HepG2 (cell line): ENCODE results near the gene SECTM1. TPM values are rescaled to one million over a fixed set of nuclear protein-coding genes. Genes with fewer than 3 reads are reported as not detected.

Source experiments
- AGO2 ChIP-seq: fragments of 200-400 bp; formaldehyde crosslinking; optimal IDR thresholded peaks from 2 replicates; pipeline ENCODE3; 2017; ENCODE audit warnings: mild to moderate bottlenecking, low read depth, low read length, moderate library complexity
- ATRX ChIP-seq: sonication (generic); formaldehyde crosslinking; IDR thresholded peaks from 2 replicates; pipeline ENCODE4 v1.4.0; 2020; ENCODE audit warnings: missing genetic modification reagents, borderline replicate concordance
- FUBP1 ChIP-seq: sonication (generic); formaldehyde crosslinking; IDR thresholded peaks from 2 replicates; pipeline ENCODE4 v1.5.1; 2020; ENCODE audit warnings: missing genetic modification reagents, mild to moderate bottlenecking, borderline replicate concordance
- GZF1 ChIP-seq: sonication (generic); formaldehyde crosslinking; IDR thresholded peaks from 2 replicates; pipeline ENCODE4 v1.5.1; 2020; ENCODE audit warnings: mild to moderate bottlenecking, missing genetic modification reagents
- JUND ChIP-seq: sonication (generic); formaldehyde crosslinking; IDR thresholded peaks from 2 replicates; pipeline ENCODE4 v1.8.0; 2022; ENCODE audit warnings: mild to moderate bottlenecking, missing genetic modification reagents
- MLLT10 ChIP-seq: sonication (generic); formaldehyde crosslinking; IDR thresholded peaks from 2 replicates; pipeline ENCODE4 v1.4.0; 2020; ENCODE audit warnings: missing genetic modification reagents
- NCOR1 ChIP-seq: fragments of 200-600 bp; sonication (generic); IDR thresholded peaks from 2 replicates; pipeline ENCODE4 v1.7.0; 2017; ENCODE audit warnings: antibody characterized with exemption, low read length, borderline replicate concordance
- NFIC ChIP-seq: IDR thresholded peaks from 2 replicates; pipeline ENCODE4 v1.6.1; 2012; ENCODE audit warnings: mild to moderate bottlenecking, low read length, inconsistent platforms
- PAWR ChIP-seq: sonication (generic); formaldehyde crosslinking; IDR thresholded peaks from 2 replicates; pipeline ENCODE4 v1.4.0; 2020; ENCODE audit warnings: missing genetic modification reagents, mild to moderate bottlenecking, borderline replicate concordance
- PRPF4 ChIP-seq: fragments of 200-400 bp; formaldehyde crosslinking; IDR thresholded peaks from 2 replicates; pipeline ENCODE4 v1.6.1; 2016; ENCODE audit warnings: low read length, low read depth; ENCODE audit not compliant: poor library complexity, severe bottlenecking
- SIX4 ChIP-seq: sonication (generic); formaldehyde crosslinking; IDR thresholded peaks from 2 replicates; pipeline ENCODE4 v1.4.0; 2020; ENCODE audit warnings: missing genetic modification reagents
- SMC3 ChIP-seq: IDR thresholded peaks from 2 replicates; pipeline ENCODE4 v1.6.1; 2011; ENCODE audit warnings: low read length, improper control_type of control experiment
- SRSF4 ChIP-seq: fragments of 200-400 bp; formaldehyde crosslinking; IDR thresholded peaks from one replicate; pipeline ENCODE4 v1.6.1; 2018; ENCODE audit warnings: mild to moderate bottlenecking, low read depth, low read length, moderate library complexity; ENCODE audit not compliant: poor library complexity, severe bottlenecking
- TP53 ChIP-seq: sonication (generic); formaldehyde crosslinking; conservative IDR thresholded peaks from 2 replicates; pipeline ENCODE4 v1.4.0; 2020; ENCODE audit warnings: missing genetic modification reagents
- ZHX2 ChIP-seq, 2 experiments: sonication (generic) in 1 of 2; formaldehyde crosslinking in 1 of 2; IDR thresholded peaks; 2 replicates each; pipeline versions ENCODE4 v1.6.1 to v1.9.0; 2014 to 2022; ENCODE audit warnings: antibody characterized with exemption in 1 of 2, borderline replicate concordance in 1 of 2, inconsistent platforms in 1 of 2, low read depth in 1 of 2, missing genetic modification reagents in 1 of 2
- ZNF350 ChIP-seq: sonication (generic); formaldehyde crosslinking; IDR thresholded peaks from 2 replicates; pipeline ENCODE4 v1.4.0; 2020; ENCODE audit warnings: mild to moderate bottlenecking, low read depth, missing genetic modification reagents, borderline replicate concordance
- ZNF703 ChIP-seq: sonication (generic); formaldehyde crosslinking; IDR thresholded peaks from 2 replicates; pipeline ENCODE4 v1.5.1; 2020; ENCODE audit warnings: missing genetic modification reagents, mild to moderate bottlenecking, moderate library complexity, borderline replicate concordance
- ZNF770 ChIP-seq: sonication (generic); formaldehyde crosslinking; IDR thresholded peaks from 2 replicates; pipeline ENCODE4 v1.5.0; 2020; ENCODE audit warnings: mild to moderate bottlenecking, missing genetic modification reagents
- ZSCAN22 ChIP-seq: sonication (generic); formaldehyde crosslinking; IDR thresholded peaks from 2 replicates; pipeline ENCODE4 v1.4.0; 2020; ENCODE audit warnings: mild to moderate bottlenecking, missing genetic modification reagents
- ZSCAN9 ChIP-seq: IDR thresholded peaks from 2 replicates; pipeline ENCODE4 v1.6.1; 2016; ENCODE audit warnings: borderline replicate concordance
- polyA plus RNA-seq, 8 experiments: library from polyadenylated mRNA; depleted of rRNA in 3 of 8; stranded (reverse) in 7 of 8; unstranded in 1 of 8; fragments of >200 nt; fragmentation: Illumina TruSeq in 4 of 8; extraction: Trizol in 4 of 8; gene quantifications; 2 replicates each; pipeline versions ENCODE4 v1.2.1 to v1.2.3, GENCODE V29; 2011 to 2016; ENCODE audit warnings: low read depth in 4 of 8, missing spikeins in 1 of 8, mixed read lengths in 1 of 8; ENCODE audit not compliant: insufficient read depth in 1 of 8
- total RNA-seq, 5 experiments: library from RNA; depleted of rRNA; stranded (reverse); fragments of >200 nt; fragmentation: Illumina TruSeq; extraction: Trizol; gene quantifications; 2 replicates each; pipeline ENCODE4 v1.2.3, GENCODE V29; 2016; ENCODE audit warnings: low read depth in 1 of 5

Gene SECTM1
- total and polyA plus RNA-seq, 2 of the 13 experiments (the other 11 are each of a cell fraction or from before 2014, with no cell fraction given), result 3.5 to 5.3 TPM

- TF ChIP-seq ZHX2 (IDR thresholded peaks at IDR 0.05; ENCODE audit: low read depth) (no peak), ZHX2 (CRISPR knock-in tag; IDR thresholded peaks at IDR 0.05; ENCODE audit: borderline replicate concordance) (no peak), GZF1 (no peak), ZSCAN9 (CRISPR knock-in tag) (no peak), NCOR1 (peak; percentile 78), SMC3 (no peak), ZNF350 (CRISPR knock-in tag) (no peak; the same call in 1 of the 2 replicates), MLLT10 (CRISPR knock-in tag) (no peak), NFIC (no peak), ZNF770 (CRISPR knock-in tag) (no peak), ZSCAN22 (no peak), FUBP1 (CRISPR knock-in tag) (no peak), SIX4 (CRISPR knock-in tag) (no peak), JUND (CRISPR knock-in tag) (no peak), SRSF4 (no peak), ZNF703 (no peak), AGO2 (peak; percentile 45), ATRX (CRISPR knock-in tag) (no peak), PRPF4 (no peak), TP53 (CRISPR knock-in tag) (no peak), PAWR (CRISPR knock-in tag) (no peak)
Observed at GRCh38 chr17:82334622-82335394, 1.2 kb upstream of the SECTM1 start (continued).
